ENCODE results near the gene ZNF771.

DNA sequence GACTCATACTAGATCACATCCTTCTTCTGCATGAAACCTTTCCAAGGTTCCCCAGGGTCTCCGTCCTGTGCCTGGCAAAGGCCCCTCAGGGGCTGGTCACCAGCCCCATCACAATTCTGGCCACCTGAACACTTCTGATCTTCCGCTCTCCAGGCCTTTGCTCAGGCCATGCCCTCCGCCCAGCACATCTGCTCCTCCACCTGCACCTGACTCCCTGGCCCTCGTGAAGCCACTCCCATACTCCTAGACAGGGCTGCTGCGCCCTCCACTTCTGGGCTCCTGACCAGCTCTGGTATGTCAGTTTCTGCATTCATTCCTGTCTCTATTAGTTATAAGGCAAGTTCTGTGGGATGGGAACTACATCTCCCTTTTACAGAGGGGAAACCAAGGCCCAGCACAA, 34.7 kb upstream of the ZNF771 start:
- TF ChIP-seq, protein P1, sequence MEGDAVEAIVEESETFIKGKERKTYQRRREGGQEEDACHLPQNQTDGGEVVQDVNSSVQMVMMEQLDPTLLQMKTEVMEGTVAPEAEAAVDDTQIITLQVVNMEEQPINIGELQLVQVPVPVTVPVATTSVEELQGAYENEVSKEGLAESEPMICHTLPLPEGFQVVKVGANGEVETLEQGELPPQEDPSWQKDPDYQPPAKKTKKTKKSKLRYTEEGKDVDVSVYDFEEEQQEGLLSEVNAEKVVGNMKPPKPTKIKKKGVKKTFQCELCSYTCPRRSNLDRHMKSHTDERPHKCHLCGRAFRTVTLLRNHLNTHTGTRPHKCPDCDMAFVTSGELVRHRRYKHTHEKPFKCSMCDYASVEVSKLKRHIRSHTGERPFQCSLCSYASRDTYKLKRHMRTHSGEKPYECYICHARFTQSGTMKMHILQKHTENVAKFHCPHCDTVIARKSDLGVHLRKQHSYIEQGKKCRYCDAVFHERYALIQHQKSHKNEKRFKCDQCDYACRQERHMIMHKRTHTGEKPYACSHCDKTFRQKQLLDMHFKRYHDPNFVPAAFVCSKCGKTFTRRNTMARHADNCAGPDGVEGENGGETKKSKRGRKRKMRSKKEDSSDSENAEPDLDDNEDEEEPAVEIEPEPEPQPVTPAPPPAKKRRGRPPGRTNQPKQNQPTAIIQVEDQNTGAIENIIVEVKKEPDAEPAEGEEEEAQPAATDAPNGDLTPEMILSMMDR (IDR thresholded peaks at IDR 0.05; ENCODE audit: extremely low read depth in 1 of 2, insufficient read depth in 1 of 2, low read depth in 1 of 2, low read length in 2 of 2) = no peak
- TF ChIP-seq POLR2A (IDR thresholded peaks at IDR 0.05; ENCODE audit: low read depth, low read length) (no peak), JUN (IDR thresholded peaks at IDR 0.05; ENCODE audit: borderline replicate concordance, insufficient read depth, insufficient read length, low read depth) (no peak), EZH2 (IDR thresholded peaks at IDR 0.05; ENCODE audit: borderline replicate concordance, low read depth, low read length, severe bottlenecking) (no peak), POLR2AphosphoS5 (IDR thresholded peaks at IDR 0.05; ENCODE audit: insufficient read depth, low read depth, low read length) (no peak), GATA2 (IDR thresholded peaks at IDR 0.05; ENCODE audit: insufficient read depth, insufficient read length, low read depth, low read length) (no peak)

Measured in endothelial cell of umbilical vein (primary cell).